Measurements from ENCODE around the gene FHOD3. TPM values are rescaled to one million over a fixed set of nuclear protein-coding genes. Genes with fewer than 3 reads are reported as not detected.

The FHOD3 gene
- total RNA-seq, 2 donors from 2014 or later, result 66.0 to 114 TPM

GRCh38 chr18:36427369-36427768, 129.9 kb downstream of the FHOD3 start:
- no peak for TF ChIP-seq CTCF (IDR thresholded peaks at IDR 0.05)
- DNase-seq (ENCODE audit: low spot score), result no peak
- Histone ChIP-seq H3K36me3 (no peaks in the 10 kb centered on the region), H3K27me3 (no peaks in the 10 kb centered on the region), H3K4me1 (peaks cover 0 to 25% of the 10 kb centered on the region in 2 donors), H3K4me3 (no peak overlapping the region), H3K9me3 (no peaks in the 10 kb centered on the region), H3K27ac (no peak overlapping the region)

GRCh38 chr18:36427831-36428230, 130.3 kb downstream of the FHOD3 start:
- Histone ChIP-seq H3K36me3 (no peaks in the 10 kb centered on the region), H3K4me3 (no peak overlapping the region), H3K4me1 (peaks cover 0 to 22% of the 10 kb centered on the region in 2 donors), H3K27me3 (no peaks in the 10 kb centered on the region), H3K27ac (peak overlapping the region in 1 of 2 donors; percentile 51), H3K9me3 (no peaks in the 10 kb centered on the region)
- DNase-seq (ENCODE audit: low spot score), result no peak
- no peak for TF ChIP-seq CTCF (IDR thresholded peaks at IDR 0.05)

- no peak for DNase-seq (ENCODE audit: low spot score)
- no peak overlapping the region for H3K4me3 ChIP-seq
- H3K36me3 ChIP-seq, result no peaks in the 10 kb centered on the region
- H3K27me3 ChIP-seq, result no peaks in the 10 kb centered on the region
- no peak for TF ChIP-seq CTCF (IDR thresholded peaks at IDR 0.05)
- peaks cover 0 to 15% of the 10 kb centered on the region in 2 donors for H3K4me1 ChIP-seq
- peak overlapping the region in 1 of 2 donors; percentile 51 for H3K27ac ChIP-seq
- no peaks in the 10 kb centered on the region for H3K9me3 ChIP-seq
These were observed 131.0 kb downstream of the FHOD3 start for GRCh38 chr18:36428431-36429029.

- Histone ChIP-seq H3K27me3 (no peaks in the 10 kb centered on the region), H3K27ac (no peak overlapping the region)
- TF ChIP-seq CTCF (IDR thresholded peaks at IDR 0.05), result no peak
These were observed 135.5 kb downstream of the FHOD3 start for GRCh38 chr18:36432880-36433555.

GRCh38 chr18:36436387-36436786, 138.9 kb downstream of the FHOD3 start:
- no peak for DNase-seq (ENCODE audit: low spot score)
- no peak for TF ChIP-seq CTCF (IDR thresholded peaks at IDR 0.05)
- Histone ChIP-seq H3K27ac (no peak overlapping the region), H3K9me3 (no peaks in the 10 kb centered on the region), H3K4me1 (peaks cover 0 to 29% of the 10 kb centered on the region in 2 donors), H3K36me3 (no peaks in the 10 kb centered on the region), H3K27me3 (no peaks in the 10 kb centered on the region), H3K4me3 (no peak overlapping the region)

More at GRCh38 chr18:36432880-36433555, 135.5 kb downstream of the FHOD3 start:
- no peak for DNase-seq (ENCODE audit: low spot score)
- Histone ChIP-seq H3K4me3 (no peak overlapping the region), H3K9me3 (no peaks in the 10 kb centered on the region), H3K36me3 (no peaks in the 10 kb centered on the region), H3K4me1 (peaks cover 0 to 12% of the 10 kb centered on the region in 2 donors)

All from right atrium auricular region (tissue), 2 donors.